GM12878 (cell line): Measurements from ENCODE around the gene ZFP90. TPM values are rescaled to one million over a fixed set of nuclear protein-coding genes. Genes with fewer than 3 reads are reported as not detected.

Source experiments
- ATAC-seq: fragments of 200-7000 bp; cut with Tn5 transposase; 3 replicates; pipeline ENCODE4 v1.9.1; 2020; ENCODE audit warnings: mild to moderate bottlenecking, moderate library complexity
- BruUV-seq: library from RNA; stranded (reverse); fragments of 400-500 nt; replicated peaks from 2 replicates; lab custom pipeline; 2021; lab: Mats Ljungman, UMichigan
- CTCF ChIA-PET: fragments of 300-600 bp; sonication (Branson Sonifier 250); formaldehyde crosslinking; extraction: SDS; loops from one replicate; lab custom pipeline; 2021; ENCODE audit warnings: inconsistent platforms; lab: Yijun Ruan, JAX
- POLR2A ChIA-PET: fragments of 350-600 bp; formaldehyde crosslinking; extraction: SDS; loops from one replicate; lab custom pipeline; 2021; ENCODE audit warnings: inconsistent platforms; lab: Charles Lee
- RAD21 ChIA-PET: fragments of 300-600 bp; sonication (Branson Sonifier 250); formaldehyde crosslinking; loops from one replicate; lab custom pipeline; 2023; ENCODE audit warnings: antibody characterized with exemption; ENCODE audit not compliant: unreplicated experiment; lab: Charles Lee
- SMC1A ChIA-PET: fragments of 300-600 bp; sonication (Branson Sonifier 250); formaldehyde crosslinking; loops from one replicate; lab custom pipeline; 2023; ENCODE audit not compliant: unreplicated experiment, uncharacterized antibody; lab: Charles Lee
- DNase-seq: peaks from one replicate; pipeline ENCODE4 v3.0.0-alpha.2; 2011; ENCODE audit warnings: low read depth, low spot score
- FAIRE-seq: peaks from 3 replicates; lab custom pipeline; 2011; peaks lifted over from hg19 to GRCh38; lab: Jason Lieb, UNC
- H2AFZ ChIP-seq: 2 replicates; pipeline ENCODE4 v1.6.0; 2011; ENCODE audit warnings: low read depth, low read length, control low read depth; ENCODE audit not compliant: control insufficient read depth
- H3K27ac ChIP-seq: 2 replicates; pipeline ENCODE4 v1.5.1; 2011; ENCODE audit warnings: control low read depth; ENCODE audit not compliant: control insufficient read depth, insufficient read depth
- H3K27me3 ChIP-seq, 2 experiments: replicated peaks in 1 of 2; 2 replicates each; pipeline versions ENCODE4 v1.6.0 to v1.6.1; 2011; ENCODE audit warnings: low read length in 1 of 2; ENCODE audit not compliant: control insufficient read depth in 2 of 2, insufficient read depth in 2 of 2
- H3K36me3 ChIP-seq, 2 experiments: 2 replicates each; pipeline ENCODE4 v1.5.1; 2011; ENCODE audit warnings: low read length in 1 of 2; ENCODE audit not compliant: control insufficient read depth in 2 of 2, insufficient read depth in 2 of 2
- H3K4me1 ChIP-seq: 2 replicates; pipeline ENCODE4 v1.6.1; 2011; ENCODE audit warnings: mild to moderate bottlenecking, low read length, moderate library complexity, mixed read lengths; ENCODE audit not compliant: control insufficient read depth, insufficient read depth
- H3K4me2 ChIP-seq: 2 replicates; pipeline ENCODE4 v1.6.0; 2011; ENCODE audit warnings: control low read depth; ENCODE audit not compliant: control insufficient read depth, insufficient read depth
- H3K4me3 ChIP-seq: fragments of 200-600 bp; sonication (generic); 2 replicates; pipeline ENCODE4 v1.5.1; 2016
- H3K79me2 ChIP-seq: 2 replicates; pipeline ENCODE4 v1.6.0; 2011; ENCODE audit warnings: low read length; ENCODE audit not compliant: control insufficient read depth, insufficient read depth
- H3K9ac ChIP-seq: 2 replicates; pipeline ENCODE4 v1.8.0; 2011; ENCODE audit warnings: low read length, control low read depth, mixed read lengths; ENCODE audit not compliant: control insufficient read depth, insufficient read depth
- H3K9me3 ChIP-seq: replicated peaks from 3 replicates; pipeline ENCODE4 v1.5.1; 2011; ENCODE audit warnings: mild to moderate bottlenecking, low read length; ENCODE audit not compliant: control insufficient read depth, insufficient read depth
- H4K20me1 ChIP-seq: 2 replicates; pipeline ENCODE4 v1.6.0; 2011; ENCODE audit not compliant: control insufficient read depth, insufficient read depth
- BCL11A ChIP-seq: IDR thresholded peaks from 2 replicates; pipeline ENCODE4 v1.6.1; 2011; ENCODE audit warnings: low read depth, low read length
- CHD2 ChIP-seq: IDR thresholded peaks from 2 replicates; pipeline ENCODE4 v1.6.1; 2011; ENCODE audit warnings: low read depth, low read length, improper control_type of control experiment, borderline replicate concordance
- E4F1 ChIP-seq: fragments of 450-650 bp; IDR thresholded peaks from 2 replicates; pipeline ENCODE4 v1.6.1; 2018; ENCODE audit warnings: borderline replicate concordance, mild to moderate bottlenecking; ENCODE audit not compliant: partially characterized antibody
- EGR1 ChIP-seq, 2 experiments: IDR thresholded peaks; 1 replicate in 1 of 2; 2 replicates in 1 of 2; pipeline ENCODE4 v1.6.1; 2011 to 2012; ENCODE audit warnings: low read depth in 2 of 2, low read length in 2 of 2, borderline replicate concordance in 1 of 2, mild to moderate bottlenecking in 1 of 2, moderate library complexity in 1 of 2
- IKZF1 ChIP-seq: fragments of 450-650 bp; conservative IDR thresholded peaks from 2 replicates; pipeline ENCODE4 v1.6.1; 2017; ENCODE audit warnings: antibody characterized with exemption, mild to moderate bottlenecking
- JUND ChIP-seq: IDR thresholded peaks from 2 replicates; pipeline ENCODE4 v1.6.1; 2012; ENCODE audit warnings: low read depth, mild to moderate bottlenecking, low read length, improper control_type of control experiment, moderate library complexity
- LARP7 ChIP-seq: fragments of 450-650 bp; IDR thresholded peaks from 2 replicates; pipeline ENCODE4 v1.6.1; 2017; ENCODE audit warnings: mild to moderate bottlenecking
- PAX5 ChIP-seq: IDR thresholded peaks from 2 replicates; pipeline ENCODE4 v1.6.1; 2011; ENCODE audit warnings: low read depth, low read length, borderline replicate concordance
- PML ChIP-seq: IDR thresholded peaks from 2 replicates; pipeline ENCODE4 v1.6.1; 2012; ENCODE audit warnings: low read length, inconsistent platforms
- POU2F2 ChIP-seq: IDR thresholded peaks from 3 replicates; pipeline ENCODE4 v1.6.1; 2011; ENCODE audit warnings: low read depth, mild to moderate bottlenecking, low read length, borderline replicate concordance
- SPI1 ChIP-seq: IDR thresholded peaks from 2 replicates; pipeline ENCODE4 v1.6.1; 2011; ENCODE audit warnings: low read depth, mild to moderate bottlenecking, low read length, moderate library complexity, borderline replicate concordance; ENCODE audit not compliant: insufficient read depth
- STAT3 ChIP-seq: IDR thresholded peaks from 2 replicates; pipeline ENCODE4 v1.6.1; 2011; ENCODE audit warnings: low read depth, low read length, improper control_type of control experiment
- TBL1XR1 ChIP-seq: IDR thresholded peaks from 2 replicates; pipeline ENCODE4 v1.6.1; 2012; ENCODE audit warnings: low read depth, low read length, improper control_type of control experiment
- YY1 ChIP-seq: IDR thresholded peaks from 2 replicates; pipeline ENCODE4 v1.6.1; 2011; ENCODE audit warnings: low read depth, mild to moderate bottlenecking, low read length
- ZNF207 ChIP-seq: fragments of 450-650 bp; IDR thresholded peaks from 2 replicates; pipeline ENCODE4 v1.6.1; 2014; ENCODE audit warnings: antibody characterized with exemption, mild to moderate bottlenecking, borderline replicate concordance
- ZNF217 ChIP-seq: fragments of 450-650 bp; IDR thresholded peaks from 2 replicates; pipeline ENCODE4 v1.6.1; 2017; ENCODE audit warnings: antibody characterized with exemption, mild to moderate bottlenecking
- WGBS: methylation state at CpG from one replicate; pipeline ENCODE4 v1.1.6; 2016; ENCODE audit warnings: low lambda C conversion rate; ENCODE audit not compliant: insufficient replicate concordance, insufficient coverage; ENCODE audit errors: missing lambda C conversion rate; 5-methylcytosine and 5-hydroxymethylcytosine counted together
- in situ Hi-C: fragments of 300-500 bp; cut with MboI; formaldehyde crosslinking; loops from 9 replicates; pipeline ENCODE4 v1.14.3; 2018; ENCODE audit warnings: mixed read lengths
- intact Hi-C: fragments of 100-400 bp; cut with micrococcal nuclease; formaldehyde crosslinking; loops from one replicate; pipeline ENCODE4 v1.14.2; 2022; ENCODE audit not compliant: unreplicated experiment
- polyA plus RNA-seq, 11 experiments: library from polyadenylated mRNA; depleted of rRNA in 4 of 11; unstranded in 6 of 11; stranded (reverse) in 5 of 11; fragments of >200 nt; fragmentation: Nextera tagmentation in 4 of 11; fragmentation: Illumina TruSeq in 1 of 11; extraction: Ambion mirVana in 4 of 11; extraction: Trizol in 1 of 11; gene quantifications; 1 replicate in 1 of 11; 2 replicates in 10 of 11; pipeline versions ENCODE4 v1.2.1 to v1.2.3, GENCODE V29; 2011 to 2016; ENCODE audit warnings: inconsistent platforms in 2 of 11, missing spikeins in 2 of 11, low read depth in 1 of 11
- total RNA-seq, 4 experiments: library from RNA; depleted of rRNA in 3 of 4; stranded (reverse); fragments of >200 nt in 3 of 4; fragmentation: Illumina TruSeq in 1 of 4; extraction: Trizol in 1 of 4; gene quantifications; 2 replicates each; pipeline versions ENCODE4 v1.2.1 to v1.2.3, GENCODE V29; 2013 to 2021

Gene ZFP90
- total and polyA plus RNA-seq, 10 of the 15 experiments (the other 5 are each of a cell fraction or from before 2014, with no cell fraction given): 3.3 to 20.0 (median 15.4) TPM

- H4K20me1 ChIP-seq: no peaks in the 10 kb centered on the region
- H3K9me3 ChIP-seq: no peaks in the 10 kb centered on the region
- in situ Hi-C loops (loop anchor here (5.0 kb wide), 1 partner anchor 65 kb away; the partner anchor contains the start of gene SMPD3), intact Hi-C loops (loop anchor here (5.0 kb wide), 1 partner anchor 250 kb away; the partner anchor contains the start of gene SLC7A6)
- H3K4me1 ChIP-seq: no peaks in the 10 kb centered on the region
- ChIA-PET RAD21 (interaction anchor here (0.7 to 1.3 kb wide), 2 partner anchors 43 to 119 kb away, joined by 3 to 4 read pairs; no protein-coding TSS in a partner anchor), CTCF (interaction anchor here (0.6 to 5.6 kb wide), 7 partner anchors 8 to 184 kb away, joined by 3 to 82 read pairs (median 4); no protein-coding TSS in a partner anchor), POLR2A (no interaction called here), SMC1A (interaction anchor here (0.6 to 3.1 kb wide), 4 partner anchors 15 to 116 kb away, joined by 3 to 22 read pairs (median 12); no protein-coding TSS in a partner anchor)
- H3K27me3 ChIP-seq: no peaks in the 10 kb centered on the region; a peak in 2 of 4 replicates
- no peak overlapping the region for H3K4me3 ChIP-seq
- H3K79me2 ChIP-seq: no peaks in the 10 kb centered on the region
- no peak for ATAC-seq
- no TSS peak for BruUV-seq
- H3K36me3 ChIP-seq: no peaks in the 10 kb centered on the region
- H3K27ac ChIP-seq: no peak overlapping the region
- no peak overlapping the region for H2AFZ ChIP-seq
- no peak for TF ChIP-seq ZNF217
- no peak for TF ChIP-seq TBL1XR1
- 92% methylated on average over 1 of the region's 1 CpG for WGBS
- no peak for DNase-seq
- no peak overlapping the region for H3K9ac ChIP-seq
- no peak overlapping the region for H3K4me2 ChIP-seq
- FAIRE-seq: no peak
Observed at GRCh38 chr16:68512742-68513141, 26.3 kb upstream of the ZFP90 start.

- in situ Hi-C loops: loop anchor here (5.0 kb wide), 1 partner anchor 67 kb away; the partner anchor contains the start of gene SMPD3
- RAD21 ChIA-PET: no interaction called here
- DNase-seq (no peak), FAIRE-seq (no peak), ATAC-seq (no peak)
- no TSS peak for BruUV-seq
- CTCF ChIA-PET: interaction anchor here (1.5 to 1.6 kb wide), 2 partner anchors 43 to 70 kb away, joined by 5 to 6 read pairs; no protein-coding TSS in a partner anchor
- intact Hi-C loops: loop anchor here (5.0 kb wide), 1 partner anchor 252 kb away; the partner anchor contains the start of gene SLC7A6
- SMC1A ChIA-PET: interaction anchor here (1.4 to 2.1 kb wide), 2 partner anchors 13 to 118 kb away, joined by 4 to 5 read pairs; no protein-coding TSS in a partner anchor
- POLR2A ChIA-PET: interaction anchor here (0.6 kb wide), 2 partner anchors 21 to 266 kb away, joined by 3 read pairs; no protein-coding TSS in a partner anchor
- no peak overlapping the region for H3K9ac ChIP-seq
- H4K20me1 ChIP-seq: no peaks in the 10 kb centered on the region
- H3K9me3 ChIP-seq: no peaks in the 10 kb centered on the region
- no peak overlapping the region for H3K4me2 ChIP-seq
- H3K4me3 ChIP-seq: no peak overlapping the region
- H3K36me3 ChIP-seq: no peaks in the 10 kb centered on the region
- 0% methylated on average over 3 of the region's 3 CpGs for WGBS
- H3K27me3 ChIP-seq: no peaks in the 10 kb centered on the region; a peak in 1 of 4 replicates
- no peaks in the 10 kb centered on the region for H3K79me2 ChIP-seq
- H3K27ac ChIP-seq: no peak overlapping the region
- no peaks in the 10 kb centered on the region for H3K4me1 ChIP-seq
- no peak overlapping the region for H2AFZ ChIP-seq
- TF ChIP-seq IKZF1 (no peak), STAT3 (no peak), CHD2 (no peak), PML (no peak), POU2F2 (no peak), JUND (no peak), PAX5 (no peak), E4F1 (no peak), BCL11A (no peak), YY1 (no peak), ZNF207 (no peak), SPI1 (no peak), EGR1 (IDR thresholded peaks at IDR 0.05; ENCODE audit: borderline replicate concordance in 1 of 2, low read depth in 2 of 2, low read length in 2 of 2) (no peak), LARP7 (no peak)
Observed at GRCh38 chr16:68514511-68514910, 24.6 kb upstream of the ZFP90 start.
